WERI-Rb-1 (cell line): ENCODE results near the gene RIC1.
"Not testable (repeated sequence)": the region's sequence is repeated elsewhere in the genome, so short reads cannot be mapped to it uniquely, and the experiment has no call there.

Experiments used
- DNase-seq: peaks from one replicate; pipeline ENCODE4 v3.0.0-alpha.2; 2020
- H3K27ac ChIP-seq: fragments of 250-450 bp; sonication (Bioruptor Pico); 2 replicates; pipeline ENCODE4 v1.5.1; 2020; ENCODE audit warnings: mild to moderate bottlenecking, moderate library complexity
- H3K27me3 ChIP-seq: fragments of 250-450 bp; sonication (Bioruptor Pico); 2 replicates; pipeline ENCODE4 v1.5.1; 2021; ENCODE audit warnings: mild to moderate bottlenecking, low read depth, moderate library complexity; ENCODE audit not compliant: insufficient read depth, severe bottlenecking
- H3K36me3 ChIP-seq: fragments of 250-450 bp; sonication (Bioruptor Pico); 2 replicates; pipeline ENCODE4 v1.5.1; 2020; ENCODE audit warnings: mild to moderate bottlenecking, moderate library complexity
- H3K4me3 ChIP-seq: 2 replicates; pipeline ENCODE4 v1.5.1; 2011; ENCODE audit warnings: low read depth, mild to moderate bottlenecking, control low read depth, low read length
- H3K9me3 ChIP-seq: fragments of 250-450 bp; sonication (Bioruptor Pico); 2 replicates; pipeline ENCODE4 v1.5.1; 2021; ENCODE audit warnings: mild to moderate bottlenecking, moderate library complexity; ENCODE audit not compliant: severe bottlenecking
- CTCF ChIP-seq: IDR thresholded peaks from 2 replicates; pipeline ENCODE4 v1.5.1; 2011; ENCODE audit warnings: low read depth, mild to moderate bottlenecking, control low read depth, inconsistent platforms, low read length

Gene RIC1

GRCh38 chr9:5624655-5625054, 4.3 kb upstream of the RIC1 start:
- DNase-seq, result no peak
- Histone ChIP-seq H3K9me3 (no peaks in the 10 kb centered on the region), H3K27me3 (no peaks in the 10 kb centered on the region), H3K4me3 (no peak overlapping the region), H3K27ac (no peak overlapping the region), H3K36me3 (no peaks in the 10 kb centered on the region)
- no peak for TF ChIP-seq CTCF

- TF ChIP-seq CTCF, result no peak
- H3K27me3 ChIP-seq, result no peaks in the 10 kb centered on the region
- no peak overlapping the region for H3K4me3 ChIP-seq
- no peaks in the 10 kb centered on the region for H3K9me3 ChIP-seq
- no peaks in the 10 kb centered on the region for H3K36me3 ChIP-seq
- no peak overlapping the region for H3K27ac ChIP-seq
- DNase-seq, result peak; percentile 27
Observed at GRCh38 chr9:5626727-5627634, 1.9 kb upstream of the RIC1 start.

- H3K27me3 ChIP-seq, DNase-seq, H3K9me3 ChIP-seq, H3K36me3 ChIP-seq: not testable (repeated sequence)
- Histone ChIP-seq H3K27ac (peak overlapping the region; percentile 93), H3K4me3 (peak overlapping the region; percentile 88)
Observed at GRCh38 chr9:5627686-5628085, 1.2 kb upstream of the RIC1 start.

- no peak for TF ChIP-seq CTCF
- Histone ChIP-seq H3K4me3 (peak overlapping the region; percentile 88), H3K27me3 (no peaks in the 10 kb centered on the region), H3K36me3 (no peaks in the 10 kb centered on the region), H3K9me3 (no peaks in the 10 kb centered on the region), H3K27ac (peak overlapping the region; percentile 93)
- no peak for DNase-seq
Observed at GRCh38 chr9:5628183-5628529, 751 bp upstream of the RIC1 start.

- no peaks in the 10 kb centered on the region for H3K36me3 ChIP-seq
- H3K4me3 ChIP-seq, result peak overlapping the region; percentile 98
- H3K27me3 ChIP-seq, result no peaks in the 10 kb centered on the region
- DNase-seq, result peak; percentile 38
- H3K27ac ChIP-seq, result peak overlapping the region; percentile 93
- H3K9me3 ChIP-seq, result no peaks in the 10 kb centered on the region
- no peak for TF ChIP-seq CTCF
Observed at GRCh38 chr9:5629312-5630080, 589 bp downstream of the RIC1 start.

- Histone ChIP-seq H3K9me3 (no peaks in the 10 kb centered on the region), H3K4me3 (peak overlapping the region; percentile 98), H3K36me3 (no peaks in the 10 kb centered on the region), H3K27me3 (no peaks in the 10 kb centered on the region), H3K27ac (no peak overlapping the region)
- TF ChIP-seq CTCF, result no peak
- DNase-seq, result no peak
Observed at GRCh38 chr9:5630081-5630507, 1.2 kb downstream of the RIC1 start.
